NCI-H128 (cell line): ENCODE results near the gene RABGEF1.
"Not testable (repeated sequence)": the region's sequence is repeated elsewhere in the genome, so short reads cannot be mapped to it uniquely, and the experiment has no call there.

Experiments
- DNase-seq: peaks from one replicate; lab custom pipeline; 2025; ENCODE audit not compliant: unreplicated experiment; lab: John Stamatoyannopoulos, UW

Gene RABGEF1

DNA sequence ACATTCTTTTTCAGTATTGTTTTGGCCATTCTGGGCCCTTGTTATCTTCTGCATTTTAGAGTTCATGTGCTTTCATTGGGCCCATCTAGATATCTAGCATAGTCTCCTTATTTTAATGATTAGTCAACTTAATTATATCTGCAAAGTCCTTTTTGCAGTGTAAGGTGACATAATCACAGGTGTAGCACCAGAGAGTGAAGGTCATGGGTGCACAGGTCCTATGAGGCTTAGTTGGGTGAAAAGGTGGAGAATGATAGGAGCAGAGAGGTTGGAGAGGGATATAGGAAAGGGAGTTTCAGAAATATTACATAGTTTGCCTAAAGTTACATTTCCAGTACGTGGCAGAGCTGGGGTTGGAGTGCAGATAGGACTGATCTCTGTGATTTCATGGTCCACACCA lies 24.4 kb downstream of the RABGEF1 start:
- not testable (repeated sequence) for DNase-seq

- DNase-seq, result not testable (repeated sequence)
These were observed 24.9 kb downstream of the RABGEF1 start for GRCh38 chr7:66765322-66766025.

- no peak for DNase-seq
These were observed 25.5 kb downstream of the RABGEF1 start for GRCh38 chr7:66766041-66766440.

DNA sequence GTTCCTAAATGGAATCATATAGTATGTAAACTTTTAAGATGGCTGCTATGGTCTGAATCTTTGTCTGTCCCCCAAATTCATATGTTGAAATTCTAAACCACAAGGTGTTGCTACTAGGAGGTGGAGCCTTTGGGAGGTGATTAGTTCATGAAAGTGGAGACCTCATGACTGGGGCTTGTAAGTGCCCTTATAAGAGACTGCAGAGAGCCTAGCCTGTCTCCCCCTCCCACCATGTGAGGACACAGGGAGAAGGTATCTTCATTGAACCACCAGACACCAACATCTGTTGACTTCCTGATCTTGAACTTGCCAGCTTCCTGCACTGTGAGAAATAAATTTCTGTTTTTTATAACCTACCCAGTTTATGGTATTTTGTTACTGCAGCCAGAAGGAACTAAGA lies 27.0 kb downstream of the RABGEF1 start:
- not testable (repeated sequence) for DNase-seq

DNA sequence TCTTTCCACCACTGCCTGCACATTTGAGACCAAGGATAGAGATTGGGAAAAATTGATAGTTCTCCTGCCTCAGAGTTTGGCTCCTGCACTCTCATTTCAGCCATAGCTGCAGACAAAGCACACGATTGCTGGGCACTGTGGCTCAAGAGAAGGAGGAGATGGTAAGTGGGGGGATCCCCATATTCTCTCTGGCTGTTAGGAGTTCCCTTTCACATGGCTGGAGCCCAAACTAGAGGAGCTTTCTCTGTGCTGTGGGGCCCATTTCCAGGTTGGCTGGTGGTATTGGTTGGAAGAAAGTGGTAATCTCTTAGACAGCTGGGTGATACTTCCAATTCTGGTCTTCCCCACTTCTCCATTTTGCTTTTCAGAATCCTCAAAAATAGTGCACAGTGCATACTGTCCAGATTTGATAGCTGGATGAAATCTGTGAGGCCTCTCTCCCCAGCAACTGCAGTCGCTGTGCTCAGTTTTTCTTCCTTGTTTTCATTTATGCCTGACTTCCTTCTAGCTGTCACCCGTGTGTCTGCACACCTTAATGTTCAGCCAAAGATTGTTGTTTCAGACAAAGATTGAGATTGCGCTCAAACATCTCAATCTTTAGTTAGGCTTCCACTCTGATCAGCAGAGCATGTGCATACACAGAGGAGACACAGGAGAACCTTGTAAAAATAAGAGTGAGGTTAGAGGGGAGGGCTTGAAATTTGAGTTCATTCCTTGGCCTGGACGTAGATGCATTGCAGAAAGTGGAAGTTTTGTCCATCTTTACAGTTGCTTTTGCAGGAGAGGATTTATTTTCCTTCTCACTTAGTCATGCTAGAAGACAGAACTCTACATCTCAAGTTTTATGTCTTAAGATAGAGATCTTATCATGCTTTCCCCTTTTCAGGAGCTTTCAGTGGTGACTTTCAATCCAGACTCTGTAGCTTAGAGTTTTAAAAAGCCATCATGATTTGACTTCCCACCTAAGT lies 28.6 kb downstream of the RABGEF1 start:
- no peak for DNase-seq

- no peak for DNase-seq
These were observed 29.4 kb downstream of the RABGEF1 start for GRCh38 chr7:66769833-66770512.

- no peak for DNase-seq
These were observed 31.3 kb downstream of the RABGEF1 start for GRCh38 chr7:66771795-66772194.

DNA sequence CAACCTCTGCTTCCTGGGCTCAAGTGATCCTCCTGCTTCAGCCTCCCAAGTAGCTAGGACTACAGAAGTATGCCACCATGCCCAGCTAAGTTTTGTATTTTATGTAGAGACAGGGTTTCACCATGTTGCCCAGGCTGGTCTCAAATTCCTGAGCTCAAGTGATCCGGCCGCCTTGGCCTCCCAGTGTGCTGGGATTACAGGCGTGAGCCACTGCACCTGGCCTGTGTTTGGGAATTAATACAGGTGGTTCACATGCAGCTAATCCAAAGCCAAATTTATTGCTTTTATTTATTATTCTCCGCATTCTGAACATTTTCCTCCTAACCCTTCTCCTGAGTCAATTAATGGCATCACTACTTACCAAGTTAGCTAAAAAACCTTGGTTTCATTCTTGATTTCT lies 33.2 kb downstream of the RABGEF1 start:
- DNase-seq, result not testable (repeated sequence)

DNA sequence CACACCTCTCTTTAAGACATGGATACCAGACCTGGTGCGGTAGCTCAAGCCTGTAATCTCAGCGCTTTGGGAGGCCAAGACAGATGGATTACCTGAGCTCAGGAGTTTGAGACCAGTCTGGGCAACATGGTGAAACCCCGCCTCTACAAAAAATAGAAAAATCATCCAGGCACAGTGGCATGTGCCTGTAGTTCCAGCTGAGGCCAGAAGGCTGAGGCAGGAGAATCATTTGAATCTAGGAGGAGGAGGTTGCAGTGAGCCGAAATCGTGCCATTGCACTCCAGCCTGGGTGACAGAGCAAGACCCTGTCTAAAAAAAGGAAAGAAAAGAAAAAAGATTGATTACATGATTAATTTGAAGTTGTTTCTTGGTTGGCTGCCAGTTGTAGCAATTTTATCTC lies 35.9 kb downstream of the RABGEF1 start:
- DNase-seq, result not testable (repeated sequence)

- DNase-seq, result no peak
These were observed 36.4 kb downstream of the RABGEF1 start for GRCh38 chr7:66776800-66777442.

DNA sequence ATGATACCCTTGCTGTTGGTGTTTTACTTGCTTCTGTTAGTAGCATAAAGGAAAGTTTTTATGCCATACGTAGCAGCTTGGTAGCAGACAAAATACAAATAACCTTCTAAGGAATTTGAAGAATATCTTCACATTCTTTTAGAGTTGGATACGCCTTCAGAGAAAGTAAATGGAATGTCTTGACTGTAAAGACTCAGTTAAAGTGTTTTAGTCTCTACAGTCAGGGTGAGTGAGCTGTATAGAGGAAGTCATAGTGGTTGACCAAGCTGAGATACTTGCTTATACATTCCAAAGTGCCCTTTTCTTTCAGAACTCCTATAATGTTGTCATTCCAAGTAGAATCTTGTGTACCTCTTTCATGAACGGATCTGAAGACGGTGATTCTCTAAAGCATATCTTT lies 37.7 kb downstream of the RABGEF1 start:
- DNase-seq, result no peak

DNA sequence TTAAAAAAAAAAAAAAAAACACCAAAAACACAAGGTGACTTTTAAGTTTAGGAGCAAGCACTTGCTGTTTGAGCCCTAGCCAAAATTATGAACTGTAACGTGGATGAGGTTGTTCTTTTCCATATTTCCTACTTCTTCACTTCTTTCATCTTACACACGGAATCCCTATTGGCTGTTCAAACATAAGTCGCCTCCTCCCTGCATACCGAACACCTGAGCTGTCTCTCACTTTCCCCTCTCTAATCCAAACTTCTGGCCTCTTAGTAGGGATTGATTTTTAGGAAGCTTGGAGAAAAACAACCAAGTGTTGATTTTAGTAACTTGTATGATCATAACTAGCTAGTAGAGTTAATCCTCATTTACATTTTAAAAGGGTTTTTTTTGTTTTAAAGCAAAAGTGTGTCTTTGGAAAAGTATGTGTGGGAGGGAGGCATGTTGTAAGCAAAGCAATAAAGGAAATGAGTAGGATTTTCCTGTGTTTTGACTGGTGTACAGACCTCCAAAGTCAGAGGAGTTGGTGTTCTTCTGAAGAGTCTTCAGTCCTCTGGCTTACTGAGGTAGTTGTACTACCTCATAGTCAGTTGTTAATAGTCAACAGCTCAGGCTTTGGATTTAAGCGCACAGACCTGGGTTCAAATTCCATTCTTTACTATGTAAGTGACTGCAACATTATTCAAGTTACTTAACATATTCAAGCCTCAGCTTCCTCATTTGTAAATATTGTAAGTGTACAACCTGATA lies 39.3 kb downstream of the RABGEF1 start:
- DNase-seq, result no peak

- no peak for DNase-seq
These were observed 41.0 kb downstream of the RABGEF1 start for GRCh38 chr7:66781408-66782090.

DNA sequence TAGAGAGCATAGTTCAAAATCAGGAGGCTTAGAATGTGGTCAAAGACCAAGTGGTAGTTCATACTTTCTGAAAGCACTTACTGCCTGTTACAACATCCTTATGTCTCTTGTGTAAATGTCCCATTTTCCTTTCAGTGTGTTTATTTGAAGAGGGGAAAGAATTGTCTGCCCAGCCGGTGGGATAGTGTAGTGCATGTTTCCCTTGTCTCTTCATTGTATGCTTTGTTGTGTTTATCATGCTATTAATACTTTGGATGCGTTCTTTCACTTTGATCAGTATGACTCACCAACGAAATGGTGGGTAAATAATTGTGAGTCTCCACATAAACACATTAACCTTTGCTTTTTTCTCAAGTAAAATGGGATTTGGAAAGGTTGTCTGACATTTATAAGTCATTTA lies 42.3 kb downstream of the RABGEF1 start:
- DNase-seq, result not testable (repeated sequence)

DNA sequence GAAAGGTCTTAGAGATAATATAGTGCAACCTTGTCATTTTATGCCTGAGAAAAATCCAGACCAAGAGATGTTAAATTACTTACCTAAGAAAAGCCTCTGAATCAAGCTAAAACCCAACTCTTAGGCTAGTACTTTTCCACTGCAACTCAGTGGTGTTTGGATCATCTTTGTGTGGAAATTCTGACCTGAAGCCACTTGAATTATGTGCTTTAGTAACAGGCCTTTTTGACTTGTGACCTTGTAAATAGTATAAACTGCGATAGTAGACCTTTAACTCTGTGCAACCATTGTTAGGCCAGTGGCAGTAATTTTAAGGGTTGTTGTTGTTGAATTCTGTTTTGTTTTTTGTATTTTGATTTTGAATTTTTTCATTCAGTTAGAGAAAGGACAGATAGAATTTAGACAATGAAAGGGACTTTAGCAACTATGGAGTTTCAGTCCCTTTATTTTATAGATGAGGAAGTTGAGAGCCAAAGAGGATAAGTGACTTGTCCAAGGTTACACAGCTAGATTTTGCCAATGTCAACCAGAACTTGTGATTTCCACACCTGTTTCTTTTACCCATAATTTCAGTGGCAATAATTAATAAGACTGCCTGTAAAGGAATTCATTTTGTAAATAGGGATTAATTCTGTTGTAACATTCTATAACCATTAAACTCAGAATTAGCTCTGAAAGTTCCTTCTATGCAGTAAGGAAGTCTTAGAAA lies 43.5 kb downstream of the RABGEF1 start:
- not testable (repeated sequence) for DNase-seq

DNA sequence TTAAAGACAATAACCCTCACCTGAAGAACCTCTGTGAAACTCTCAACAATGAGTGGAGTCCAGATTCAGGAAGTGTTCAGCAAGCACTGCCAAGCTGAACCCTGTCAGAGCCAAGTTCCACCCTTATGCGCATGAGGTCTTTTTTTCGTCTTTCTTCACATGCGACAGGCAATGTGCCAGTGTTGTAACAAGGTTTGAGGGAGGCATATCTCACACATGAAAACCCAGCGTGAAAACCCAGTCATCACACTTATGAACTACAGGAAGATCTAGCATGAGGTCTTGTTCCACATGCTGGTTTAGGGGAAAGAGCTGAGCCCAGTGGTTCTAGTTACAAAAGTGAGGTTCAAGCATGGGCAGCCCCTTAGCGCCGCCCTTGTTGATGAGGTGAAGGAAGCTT lies 49.7 kb downstream of the RABGEF1 start:
- no peak for DNase-seq

DNA sequence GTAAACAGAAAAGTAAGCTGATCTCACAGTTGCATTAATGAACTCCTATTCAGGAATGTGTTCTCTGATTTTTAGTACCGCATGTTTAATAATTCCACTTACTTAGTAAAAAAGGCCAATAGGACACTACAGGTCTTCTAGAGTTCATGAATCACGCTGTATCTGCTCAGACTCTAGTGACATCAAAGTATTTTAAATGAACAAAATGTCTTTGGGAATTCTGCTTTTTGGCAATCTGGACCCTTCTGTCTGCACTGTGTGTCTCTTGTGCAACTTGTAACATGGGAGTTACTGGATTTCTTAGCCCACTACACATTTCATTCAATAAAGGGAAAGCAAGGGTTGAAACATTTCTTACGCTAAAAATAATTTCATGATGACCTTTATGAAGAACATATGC lies 50.2 kb downstream of the RABGEF1 start:
- DNase-seq, result no peak

DNA sequence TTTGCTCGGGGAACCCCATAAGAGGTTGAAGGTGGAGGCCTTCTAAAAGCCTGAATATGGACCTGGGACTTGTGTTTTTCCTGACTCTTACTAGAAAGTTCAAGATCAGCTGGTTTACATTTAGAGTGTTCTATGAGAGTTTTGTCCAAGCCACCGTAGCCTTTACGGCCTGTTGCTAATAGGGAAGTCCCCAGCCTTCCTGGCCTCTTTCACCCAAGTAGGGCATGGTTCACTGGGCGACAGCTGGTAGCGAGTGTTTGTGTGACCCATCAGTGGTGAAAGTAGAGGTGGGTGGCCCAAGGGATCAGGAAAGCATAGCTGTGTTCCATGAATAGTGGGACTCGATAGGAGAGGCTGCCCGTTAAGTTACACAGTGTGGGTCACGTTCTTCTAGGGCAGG lies 60.1 kb downstream of the RABGEF1 start:
- DNase-seq, result no peak

GRCh38 chr7:66804001-66804400 lies 63.5 kb downstream of the RABGEF1 start:
- no peak for DNase-seq
